Neural progenitor cell (in vitro differentiated cells): Measurements from ENCODE around the gene CDKN2A.

Experiments
- CTCF ChIP-seq: fragments of 200-600 bp; sonication (generic); IDR thresholded peaks from 2 replicates; pipeline ENCODE4 v1.5.1; 2017; ENCODE audit warnings: antibody characterized with exemption, mild to moderate bottlenecking
- EZH2 ChIP-seq: fragments of 200-600 bp; sonication (generic); IDR thresholded peaks from 2 replicates; pipeline ENCODE4 v1.6.1; 2017; ENCODE audit warnings: antibody characterized with exemption, mild to moderate bottlenecking, moderate library complexity
- EZH2phosphoT487 ChIP-seq: fragments of 200-600 bp; sonication (generic); IDR thresholded peaks from 2 replicates; pipeline ENCODE4 v1.6.1; 2017; ENCODE audit warnings: antibody characterized with exemption

- TF ChIP-seq CTCF (no peak), EZH2 (no peak), EZH2phosphoT487 (no peak)
Measured at GRCh38 chr9:21958833-21959232, 35.4 kb downstream of the CDKN2A start.
